H1 (cell line): ENCODE data around the gene BATF2. TPM values are rescaled to one million over a fixed set of nuclear protein-coding genes. Genes with fewer than 3 reads are reported as not detected.

ENCODE experiments used
- CTCF ChIA-PET: fragments of 300-600 bp; sonication (Branson Sonifier 250); formaldehyde crosslinking; loops from one replicate; lab custom pipeline; 2021; ENCODE audit not compliant: partially characterized antibody; lab: Charles Lee
- POLR2A ChIA-PET: fragments of 300-600 bp; sonication (Branson Sonifier 250); formaldehyde crosslinking; loops from one replicate; lab custom pipeline; 2021; ENCODE audit warnings: inconsistent platforms; ENCODE audit not compliant: partially characterized antibody; lab: Charles Lee
- DNase-seq, 2 experiments: peaks; one replicate each; pipeline versions ENCODE4 v3.0.0 to v3.0.0-alpha.2; 2010 to 2022; ENCODE audit warnings: low spot score in 2 of 2, low read depth in 1 of 2, mixed read lengths in 1 of 2
- FAIRE-seq: peaks from 2 replicates; lab custom pipeline; 2011; peaks lifted over from hg19 to GRCh38; lab: Jason Lieb, UNC
- H2AFZ ChIP-seq: 2 replicates; pipeline ENCODE4 v1.8.1; 2012; ENCODE audit warnings: low read length, inconsistent platforms
- H2AK5ac ChIP-seq: 2 replicates; pipeline ENCODE4 v1.6.1; 2013; ENCODE audit warnings: low read depth, low read length
- H2BK120ac ChIP-seq: replicated peaks from 2 replicates; pipeline ENCODE3; 2013; ENCODE audit warnings: low read depth, low read length, inconsistent platforms
- H2BK12ac ChIP-seq: 2 replicates; pipeline ENCODE4 v1.6.1; 2013; ENCODE audit warnings: low read depth, low read length
- H2BK15ac ChIP-seq: 2 replicates; pipeline ENCODE4 v1.6.1; 2013; ENCODE audit warnings: low read length
- H2BK20ac ChIP-seq: 2 replicates; pipeline ENCODE4 v1.6.1; 2013; ENCODE audit warnings: low read length
- H2BK5ac ChIP-seq: 2 replicates; pipeline ENCODE4 v1.6.1; 2013; ENCODE audit warnings: low read depth, low read length
- H3K14ac ChIP-seq: 2 replicates; pipeline ENCODE4 v1.6.1; 2013; ENCODE audit warnings: inconsistent platforms; ENCODE audit not compliant: insufficient read length
- H3K18ac ChIP-seq: 2 replicates; pipeline ENCODE4 v1.6.1; 2013; ENCODE audit warnings: low read length; ENCODE audit errors: extremely low read depth
- H3K23ac ChIP-seq: 2 replicates; pipeline ENCODE4 v1.6.1; 2013; ENCODE audit warnings: inconsistent platforms; ENCODE audit not compliant: insufficient read length
- H3K23me2 ChIP-seq: 2 replicates; pipeline ENCODE4 v1.6.1; 2013; ENCODE audit warnings: low read depth, low read length
- H3K27ac ChIP-seq: 2 replicates; pipeline ENCODE4 v1.6.1; 2011; ENCODE audit warnings: low read depth, low read length, inconsistent platforms
- H3K27me3 ChIP-seq, 4 experiments: replicated peaks in 1 of 4; 1 replicate in 1 of 4; 2 replicates in 3 of 4; pipeline versions ENCODE4 v1.6.1 to v1.8.1; 2011 to 2013; ENCODE audit warnings: low read length in 3 of 4, mild to moderate bottlenecking in 3 of 4, inconsistent platforms in 2 of 4, mixed read lengths in 2 of 4, moderate library complexity in 1 of 4; ENCODE audit not compliant: control insufficient read depth in 3 of 4, insufficient read depth in 3 of 4; ENCODE audit errors: extremely low read depth in 1 of 4
- H3K36me3 ChIP-seq, 4 experiments: 2 replicates each; pipeline versions ENCODE4 v1.6.1 to v1.8.1; 2011 to 2013; ENCODE audit warnings: mild to moderate bottlenecking in 4 of 4, low read length in 3 of 4, moderate library complexity in 2 of 4, control low read depth in 1 of 4, inconsistent platforms in 1 of 4; ENCODE audit not compliant: insufficient read depth in 4 of 4, control insufficient read depth in 2 of 4
- H3K4ac ChIP-seq: replicated peaks from 2 replicates; pipeline ENCODE3; 2013; ENCODE audit warnings: low read length, low read depth, mixed read lengths, inconsistent platforms; ENCODE audit not compliant: insufficient read length
- H3K4me1 ChIP-seq, 4 experiments: replicated peaks in 1 of 4; 1 replicate in 1 of 4; 2 replicates in 3 of 4; pipeline versions ENCODE4 v1.6.1 to v1.8.1; 2011 to 2013; ENCODE audit warnings: low read length in 3 of 4, inconsistent platforms in 2 of 4, mixed read lengths in 1 of 4; ENCODE audit not compliant: insufficient read depth in 4 of 4, control insufficient read depth in 3 of 4
- H3K4me2 ChIP-seq, 2 experiments: 2 replicates each; pipeline versions ENCODE4 v1.6.1 to v1.8.1; 2011 to 2013; ENCODE audit warnings: low read depth in 2 of 2, low read length in 2 of 2, control low read depth in 1 of 2, inconsistent platforms in 1 of 2, mild to moderate bottlenecking in 1 of 2; ENCODE audit not compliant: insufficient read depth in 1 of 2
- H3K4me3 ChIP-seq, 4 experiments: fragments of 200-600, 300-600 bp in 1 of 4; sonication (generic), shearing (Covaris generic), sonication (Bioruptor Twin) in 1 of 4; 2 replicates each; pipeline versions ENCODE4 v1.5.1 to v1.8.1; 2011 to 2016; ENCODE audit warnings: low read length in 4 of 4, low read depth in 3 of 4, control low read depth in 2 of 4, inconsistent platforms in 2 of 4, mild to moderate bottlenecking in 2 of 4, mixed read lengths in 1 of 4, moderate library complexity in 1 of 4; ENCODE audit not compliant: insufficient read depth in 2 of 4; ENCODE audit errors: extremely low read depth in 1 of 4
- H3K56ac ChIP-seq: replicated peaks from 2 replicates; pipeline ENCODE3; 2013; ENCODE audit warnings: low read depth, mild to moderate bottlenecking, mixed read lengths, low read length, inconsistent platforms; ENCODE audit not compliant: insufficient read length
- H3K79me1 ChIP-seq: 2 replicates; pipeline ENCODE4 v1.6.1; 2013; ENCODE audit warnings: low read depth, low read length, control low read depth
- H3K79me2 ChIP-seq, 2 experiments: 2 replicates each; pipeline versions ENCODE4 v1.6.1 to v1.8.1; 2012 to 2013; ENCODE audit warnings: low read length in 2 of 2, mild to moderate bottlenecking in 2 of 2, inconsistent platforms in 1 of 2; ENCODE audit not compliant: insufficient read depth in 2 of 2, control insufficient read depth in 1 of 2
- H3K9ac ChIP-seq, 4 experiments: replicated peaks in 1 of 4; 1 replicate in 1 of 4; 2 replicates in 3 of 4; pipeline versions ENCODE4 v1.6.1 to v1.8.1; 2011 to 2013; ENCODE audit warnings: low read depth in 3 of 4, low read length in 3 of 4, control low read depth in 2 of 4, mild to moderate bottlenecking in 2 of 4, moderate library complexity in 2 of 4, inconsistent platforms in 1 of 4; ENCODE audit errors: extremely low read depth in 1 of 4
- H3K9me3 ChIP-seq, 2 experiments: 2 replicates each; pipeline versions ENCODE4 v1.6.1 to v1.8.1; 2012 to 2013; ENCODE audit warnings: mild to moderate bottlenecking in 2 of 2, moderate library complexity in 2 of 2, control low read depth in 1 of 2, inconsistent platforms in 1 of 2, low read depth in 1 of 2, low read length in 1 of 2, mixed read lengths in 1 of 2; ENCODE audit not compliant: insufficient read depth in 2 of 2
- H4K20me1 ChIP-seq, 2 experiments: replicated peaks in 1 of 2; 2 replicates each; pipeline versions ENCODE3 to v1.8.1; 2011 to 2013; ENCODE audit warnings: inconsistent platforms in 2 of 2, low read length in 2 of 2, mild to moderate bottlenecking in 1 of 2; ENCODE audit not compliant: insufficient read depth in 2 of 2, control insufficient read depth in 1 of 2
- H4K5ac ChIP-seq: 2 replicates; pipeline ENCODE4 v1.6.1; 2013; ENCODE audit warnings: low read length, low read depth, mixed read lengths, inconsistent platforms; ENCODE audit not compliant: insufficient read length
- H4K8ac ChIP-seq: 2 replicates; pipeline ENCODE4 v1.8.0; 2013; ENCODE audit warnings: mild to moderate bottlenecking, moderate library complexity, low read length, inconsistent platforms; ENCODE audit not compliant: insufficient read depth; ENCODE audit errors: extremely low read depth
- H4K91ac ChIP-seq: replicated peaks from 2 replicates; pipeline ENCODE3; 2013; ENCODE audit warnings: low read length, mixed read lengths, inconsistent platforms; ENCODE audit not compliant: insufficient read length
- CBX5 ChIP-seq: fragments of 300-800, 300-1000 bp; sonication (generic); IDR thresholded peaks from 2 replicates; pipeline ENCODE4 v1.7.1; 2016; ENCODE audit warnings: antibody characterized with exemption, low read length, low read depth
- CBX8 ChIP-seq: fragments of 300-800, 300-1000 bp; sonication (generic); IDR thresholded peaks from 2 replicates; pipeline ENCODE4 v1.7.1; 2016; ENCODE audit warnings: low read depth, low read length, borderline replicate concordance
- CHD1 ChIP-seq: IDR thresholded peaks from 2 replicates; pipeline ENCODE4 v1.6.1; 2012; ENCODE audit warnings: low read depth, low read length, improper control_type of control experiment
- CHD2 ChIP-seq: IDR thresholded peaks from 2 replicates; pipeline ENCODE4 v1.6.1; 2012; ENCODE audit warnings: low read length, improper control_type of control experiment
- EGR1 ChIP-seq: IDR thresholded peaks from 2 replicates; pipeline ENCODE4 v1.6.1; 2011; ENCODE audit warnings: low read depth, low read length, borderline replicate concordance
- EZH2 ChIP-seq: fragments of 200-600 bp; sonication (generic); IDR thresholded peaks from 2 replicates; pipeline ENCODE4 v1.7.1; 2012; ENCODE audit warnings: low read depth, mild to moderate bottlenecking, moderate library complexity, low read length, inconsistent platforms; ENCODE audit not compliant: severe bottlenecking
- FOSL1 ChIP-seq: IDR thresholded peaks from 2 replicates; pipeline ENCODE4 v1.6.1; 2011; ENCODE audit warnings: mild to moderate bottlenecking, low read depth, low read length, moderate library complexity; ENCODE audit not compliant: insufficient read depth
- JUN ChIP-seq: IDR thresholded peaks from 2 replicates; pipeline ENCODE4 v1.6.1; 2011; ENCODE audit warnings: low read depth, mild to moderate bottlenecking, improper control_type of control experiment, low read length
- NANOG ChIP-seq: IDR thresholded peaks from 2 replicates; pipeline ENCODE4 v1.6.1; 2011; ENCODE audit warnings: low read length, low read depth, mild to moderate bottlenecking, inconsistent platforms; ENCODE audit not compliant: insufficient read depth, poor library complexity, severe bottlenecking
- RFX5 ChIP-seq: IDR thresholded peaks from 2 replicates; pipeline ENCODE4 v1.6.1; 2011; ENCODE audit warnings: low read depth, low read length, improper control_type of control experiment, borderline replicate concordance
- SRF ChIP-seq: IDR thresholded peaks from 2 replicates; pipeline ENCODE4 v1.6.1; 2011; ENCODE audit warnings: mild to moderate bottlenecking, low read depth, low read length, moderate library complexity
- TAF1 ChIP-seq: IDR thresholded peaks from 2 replicates; pipeline ENCODE4 v1.6.1; 2011; ENCODE audit warnings: mild to moderate bottlenecking, low read depth, low read length
- TAF7 ChIP-seq: optimal IDR thresholded peaks from 2 replicates; pipeline ENCODE3; 2011; ENCODE audit warnings: low read depth, mild to moderate bottlenecking, inconsistent platforms, low read length, moderate library complexity, borderline replicate concordance
- YY1 ChIP-seq: IDR thresholded peaks from 2 replicates; pipeline ENCODE4 v1.6.1; 2011; ENCODE audit warnings: low read depth, mild to moderate bottlenecking, low read length
- WGBS, 2 experiments: shearing (Covaris generic) in 1 of 2; methylation state at CpG; one replicate each; pipeline versions ENCODE4 v1.1.6 to v1.1.7; 2013 to 2015; ENCODE audit warnings: low lambda C conversion rate in 2 of 2, mixed read lengths in 2 of 2, inconsistent platforms in 1 of 2, low coverage in 1 of 2, missing lambda C conversion rate in 1 of 2; ENCODE audit not compliant: insufficient replicate concordance in 2 of 2, insufficient coverage in 1 of 2, insufficient read length in 1 of 2; ENCODE audit errors: extremely low coverage in 1 of 2, missing lambda C conversion rate in 1 of 2; 5-methylcytosine and 5-hydroxymethylcytosine counted together
- polyA plus RNA-seq, 7 experiments: library from polyadenylated mRNA; depleted of rRNA in 3 of 7; stranded (reverse) in 5 of 7; unstranded in 2 of 7; fragments of >200 nt in 5 of 7; fragments of 200-250 nt in 2 of 7; gene quantifications; 1 replicate in 5 of 7; 2 replicates in 1 of 7; 4 replicates in 1 of 7; pipeline versions ENCODE4 v1.2.1 to v1.2.3, GENCODE V29; 2011 to 2013; ENCODE audit warnings: missing spikeins in 2 of 7, mixed read lengths in 2 of 7
- total RNA-seq: library from RNA; stranded (reverse); fragmentation: NEBNext Ultra II Directional; extraction: Animal tissue kit (Norgen Biotek cat#: 25700); gene quantifications from 2 replicates; pipeline ENCODE4 v1.2.1, GENCODE V29; 2021
- TF ChIP-seq, protein P1 (sequence below): IDR thresholded peaks from 2 replicates; pipeline ENCODE4 v1.6.1; 2012; ENCODE audit warnings: inconsistent platforms

BATF2 gene
- total and polyA plus RNA-seq, 2 of the 8 experiments (the other 6 are each of a cell fraction or from before 2014, with no cell fraction given), result 1.4 to 3.1 TPM

GRCh38 chr11:65021509-65021908 lies 24.7 kb upstream of the BATF2 start:
- no peak overlapping the region for H3K56ac ChIP-seq
- no peaks in the 10 kb centered on the region for H3K79me1 ChIP-seq
- FAIRE-seq (no peak), DNase-seq (no peak)
- no peak overlapping the region for H4K91ac ChIP-seq
- no peaks in the 10 kb centered on the region for H3K9me3 ChIP-seq
- no peak overlapping the region for H4K8ac ChIP-seq
- peaks cover 3 to 7% of the 10 kb centered on the region in 2 experiments for H4K20me1 ChIP-seq
- H3K4me2 ChIP-seq, result no peak overlapping the region
- H2AK5ac ChIP-seq, result no peak overlapping the region
- H3K79me2 ChIP-seq, result peaks cover 0 to 3% of the 10 kb centered on the region in 2 experiments; a peak in 1 of 4 replicates
- H3K27ac ChIP-seq, result no peak overlapping the region
- no peaks in the 10 kb centered on the region for H3K27me3 ChIP-seq
- H2BK15ac ChIP-seq, result no peak overlapping the region
- H3K36me3 ChIP-seq, result peaks cover 3 to 28% (median 18%) of the 10 kb centered on the region in 4 experiments; a peak in 6 of 8 replicates
- 91% methylated on average over 11 of the region's 11 CpGs; no CpG with 5 or more reads in 1 of the 2 experiments for WGBS, 2 experiments
- CTCF ChIA-PET, result interaction anchor here (0.6 to 1.8 kb wide), 4 partner anchors 8 to 97 kb away, joined by 3 to 11 read pairs (median 4); partner anchors contain the start of genes ARL2 and SAC3D1
- H3K9ac ChIP-seq, result no peak overlapping the region
- H2BK20ac ChIP-seq, result no peak overlapping the region
- POLR2A ChIA-PET, result no interaction called here
- no peaks in the 10 kb centered on the region for H3K4me1 ChIP-seq
- no peak overlapping the region for H2BK12ac ChIP-seq
- no peak overlapping the region for H3K14ac ChIP-seq
- H3K23ac ChIP-seq, result no peak overlapping the region
- H2BK120ac ChIP-seq, result no peak overlapping the region
- H4K5ac ChIP-seq, result no peak overlapping the region
- no peak overlapping the region for H3K4me3 ChIP-seq
- no peak overlapping the region for H2AFZ ChIP-seq
- no peak overlapping the region for H3K18ac ChIP-seq
- no peak overlapping the region for H3K4ac ChIP-seq
- H3K23me2 ChIP-seq, result no peaks in the 10 kb centered on the region
- no peak overlapping the region for H2BK5ac ChIP-seq
- TF ChIP-seq TAF7 (no peak), TAF1 (no peak), YY1 (no peak), EGR1 (no peak), RFX5 (no peak), CHD1 (no peak), CBX5 (no peak), FOSL1 (no peak), CBX8 (no peak), JUN (no peak), CHD2 (no peak), SRF (no peak), NANOG (no peak), EZH2 (no peak)
- TF ChIP-seq, protein P1, sequence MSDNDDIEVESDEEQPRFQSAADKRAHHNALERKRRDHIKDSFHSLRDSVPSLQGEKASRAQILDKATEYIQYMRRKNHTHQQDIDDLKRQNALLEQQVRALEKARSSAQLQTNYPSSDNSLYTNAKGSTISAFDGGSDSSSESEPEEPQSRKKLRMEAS, result no peak
